Activated CD8-positive, alpha-beta memory T cell treated with anti-CD3 and anti-CD28 coated beads, Interleukin-2, amount 10 ng/mL, durations not matched to agents 7 days and 5 days (primary cell): ENCODE results near the gene PANX2. TPM values are rescaled to one million over a fixed set of nuclear protein-coding genes. Genes with fewer than 3 reads are reported as not detected.
A peak's percentile ranks its signal among the peaks of the same experiment; 100 is the strongest.

Experiments
- ATAC-seq: fragments of 150-1000 bp; cut with Tn5 transposase; one replicate; pipeline ENCODE4 v1.10.0; 2021; ENCODE audit warnings: moderate library complexity
- CTCF ChIA-PET: fragments of 350-600 bp; sonication (Branson Sonifier 250); formaldehyde crosslinking; loops from one replicate; lab custom pipeline; 2021; ENCODE audit warnings: antibody characterized with exemption; lab: Charles Lee
- DNase-seq: peaks from one replicate; pipeline ENCODE4 v3.0.0-alpha.2; 2020
- H3K27ac Mint-ChIP-seq: one replicate; pipeline ENCODE4 v1.8.0; 2021; ENCODE audit warnings: mild to moderate bottlenecking, mixed read lengths
- H3K27me3 Mint-ChIP-seq: one replicate; pipeline ENCODE4 v1.8.0; 2021; ENCODE audit warnings: mixed read lengths
- H3K36me3 Mint-ChIP-seq: one replicate; pipeline ENCODE4 v1.8.0; 2021; ENCODE audit warnings: mild to moderate bottlenecking, mixed read lengths
- H3K4me1 Mint-ChIP-seq: one replicate; pipeline ENCODE4 v1.8.0; 2021; ENCODE audit warnings: mixed read lengths
- H3K4me3 Mint-ChIP-seq: one replicate; pipeline ENCODE4 v1.8.0; 2021; ENCODE audit warnings: mild to moderate bottlenecking, moderate library complexity, mixed read lengths
- H3K9me3 Mint-ChIP-seq: one replicate; pipeline ENCODE4 v1.8.0; 2022; ENCODE audit warnings: low read depth, mixed read lengths
- total RNA-seq, 2 experiments: library from RNA; stranded (reverse); gene quantifications; one replicate each; pipeline ENCODE4 v1.2.3, GENCODE V29; 2021

The PANX2 gene
- total RNA-seq, 2 experiments from 2014 or later, result 1.3 to 1.8 TPM

GRCh38 chr22:50169181-50169759, 1.3 kb upstream of the PANX2 start:
- CTCF ChIA-PET, result no interaction called here
- DNase-seq, result no peak

GRCh38 chr22:50169774-50170341, 673 bp upstream of the PANX2 start:
- no peak overlapping the region for H3K27ac Mint-ChIP-seq

More at GRCh38 chr22:50169181-50169759, 1.3 kb upstream of the PANX2 start:
- Mint-ChIP-seq H3K36me3 (no peaks in the 10 kb centered on the region), H3K4me1 (peaks cover 2% of the 10 kb centered on the region), H3K27ac (peak overlapping the region; percentile 33), H3K4me3 (peak overlapping the region; percentile 39), H3K9me3 (no peaks in the 10 kb centered on the region), H3K27me3 (peaks cover 24% of the 10 kb centered on the region)
- ATAC-seq, result no peak

GRCh38 chr22:50171319-50171964, 911 bp downstream of the PANX2 start:
- Mint-ChIP-seq H3K27me3 (peaks cover 23% of the 10 kb centered on the region), H3K36me3 (no peaks in the 10 kb centered on the region), H3K4me3 (peak overlapping the region; percentile 60), H3K9me3 (no peaks in the 10 kb centered on the region), H3K4me1 (peaks cover 2% of the 10 kb centered on the region), H3K27ac (peak overlapping the region; percentile 36)
- ATAC-seq (no peak), DNase-seq (no peak)
- CTCF ChIA-PET, result interaction anchor here (0.6 to 1.7 kb wide), 4 partner anchors 13 to 327 kb away, joined by 3 to 5 read pairs (median 4); no protein-coding TSS in a partner anchor

More at GRCh38 chr22:50169774-50170341, 673 bp upstream of the PANX2 start:
- H3K4me1 Mint-ChIP-seq, result peaks cover 2% of the 10 kb centered on the region
- no peaks in the 10 kb centered on the region for H3K36me3 Mint-ChIP-seq
- peaks cover 23% of the 10 kb centered on the region for H3K27me3 Mint-ChIP-seq
- H3K4me3 Mint-ChIP-seq, result peak overlapping the region; percentile 59
- CTCF ChIA-PET, result no interaction called here
- DNase-seq (peak; percentile 70), ATAC-seq (peak; percentile 76)
- H3K9me3 Mint-ChIP-seq, result no peaks in the 10 kb centered on the region

- DNase-seq, result no peak
- H3K27me3 Mint-ChIP-seq, result peaks cover 23% of the 10 kb centered on the region
- H3K27ac Mint-ChIP-seq, result no peak overlapping the region
- CTCF ChIA-PET, result interaction anchor here (1.7 kb wide), 1 partner anchor 13 kb away, joined by 5 read pairs; no protein-coding TSS in a partner anchor
- H3K36me3 Mint-ChIP-seq, result no peaks in the 10 kb centered on the region
- peaks cover 2% of the 10 kb centered on the region for H3K4me1 Mint-ChIP-seq
- ATAC-seq, result no peak
- H3K9me3 Mint-ChIP-seq, result no peaks in the 10 kb centered on the region
- H3K4me3 Mint-ChIP-seq, result no peak overlapping the region
Observed at GRCh38 chr22:50171965-50172421, 1.5 kb downstream of the PANX2 start.

- Mint-ChIP-seq H3K27me3 (peaks cover 13% of the 10 kb centered on the region), H3K4me1 (peaks cover 2% of the 10 kb centered on the region), H3K9me3 (no peaks in the 10 kb centered on the region), H3K36me3 (no peaks in the 10 kb centered on the region), H3K27ac (no peak overlapping the region), H3K4me3 (no peak overlapping the region)
- DNase-seq (no peak), ATAC-seq (no peak)
- CTCF ChIA-PET, result interaction anchor here (0.7 kb wide), 1 partner anchor 15 kb away, joined by 4 read pairs; no protein-coding TSS in a partner anchor
Observed at GRCh38 chr22:50173311-50173982, 2.9 kb downstream of the PANX2 start.

GRCh38 chr22:50173983-50174355, 3.4 kb downstream of the PANX2 start:
- H3K36me3 Mint-ChIP-seq, result no peaks in the 10 kb centered on the region
- H3K9me3 Mint-ChIP-seq, result no peaks in the 10 kb centered on the region
- DNase-seq (no peak), ATAC-seq (no peak)
- CTCF ChIA-PET, result no interaction called here
- no peak overlapping the region for H3K4me3 Mint-ChIP-seq
- H3K27ac Mint-ChIP-seq, result no peak overlapping the region
- peaks cover 2% of the 10 kb centered on the region for H3K4me1 Mint-ChIP-seq
- H3K27me3 Mint-ChIP-seq, result peaks cover 9% of the 10 kb centered on the region

- DNase-seq (no peak), ATAC-seq (no peak)
- CTCF ChIA-PET, result interaction anchor here (0.6 to 1.1 kb wide), 2 partner anchors 34 to 446 kb away, joined by 3 to 5 read pairs; no protein-coding TSS in a partner anchor
- no peaks in the 10 kb centered on the region for H3K36me3 Mint-ChIP-seq
- no peak overlapping the region for H3K27ac Mint-ChIP-seq
- H3K9me3 Mint-ChIP-seq, result no peaks in the 10 kb centered on the region
- peaks cover 3% of the 10 kb centered on the region for H3K4me1 Mint-ChIP-seq
- peaks cover 4% of the 10 kb centered on the region for H3K27me3 Mint-ChIP-seq
- no peak overlapping the region for H3K4me3 Mint-ChIP-seq
Observed at GRCh38 chr22:50174382-50175190, 4.1 kb downstream of the PANX2 start.

- H3K27ac Mint-ChIP-seq, result no peak overlapping the region
- H3K9me3 Mint-ChIP-seq, result no peaks in the 10 kb centered on the region
- no peak for DNase-seq
- H3K4me3 Mint-ChIP-seq, result no peak overlapping the region
- H3K36me3 Mint-ChIP-seq, result no peaks in the 10 kb centered on the region
- CTCF ChIA-PET, result interaction anchor here (0.6 to 1.1 kb wide), 2 partner anchors 34 to 445 kb away, joined by 3 to 5 read pairs; no protein-coding TSS in a partner anchor
- peaks cover 4% of the 10 kb centered on the region for H3K27me3 Mint-ChIP-seq
- no peak for ATAC-seq
- H3K4me1 Mint-ChIP-seq, result peaks cover 7% of the 10 kb centered on the region
Observed at GRCh38 chr22:50175191-50175461, 4.6 kb downstream of the PANX2 start.

DNA sequence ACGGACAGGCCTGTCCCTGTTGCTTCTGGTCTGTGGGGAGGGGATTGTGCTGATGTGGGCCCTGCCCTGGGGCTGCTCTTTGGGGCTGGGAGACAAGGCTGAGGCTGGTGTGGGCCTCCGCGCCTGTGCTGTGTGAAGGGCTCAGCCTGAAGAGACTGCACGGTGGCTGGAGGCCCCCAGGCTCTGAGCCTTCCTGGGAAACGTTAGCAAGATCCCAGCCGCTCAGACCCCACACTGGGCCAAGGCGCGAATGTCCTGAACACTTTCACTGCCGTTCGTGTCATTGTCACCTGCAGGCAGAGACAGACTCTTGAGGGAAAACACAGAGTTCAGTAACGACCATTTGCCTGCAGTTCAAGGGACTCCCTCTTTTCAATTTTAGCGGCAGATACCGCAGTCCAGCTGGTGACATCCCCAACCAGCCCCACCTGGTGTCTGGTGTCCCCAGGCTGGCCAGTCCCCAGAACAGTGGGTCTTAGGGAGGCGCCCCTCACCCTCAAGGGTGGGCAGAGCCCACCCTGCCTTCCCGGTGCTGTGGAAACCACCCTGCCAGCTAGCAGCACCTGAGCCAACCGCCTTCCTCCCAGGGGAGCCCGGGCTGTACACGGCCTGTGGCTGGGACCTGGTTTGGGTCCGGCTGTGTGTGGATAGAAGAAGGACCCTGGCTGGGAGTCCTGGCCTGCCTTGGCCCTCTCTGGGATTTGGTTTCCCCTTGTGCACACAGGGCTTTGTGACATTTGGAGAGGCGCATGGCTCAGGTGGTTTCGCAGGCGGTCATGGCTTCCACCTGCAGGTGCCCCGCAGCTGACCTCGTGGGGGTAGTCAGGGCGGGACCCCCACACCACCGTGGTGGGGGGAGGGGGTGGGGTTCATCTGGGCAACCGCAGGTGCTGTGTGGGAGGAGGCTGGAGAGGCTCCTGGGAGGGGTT, 5.7 kb downstream of the PANX2 start:
- Mint-ChIP-seq H3K36me3 (no peaks in the 10 kb centered on the region), H3K4me3 (no peak overlapping the region), H3K27me3 (peaks cover 2% of the 10 kb centered on the region), H3K27ac (no peak overlapping the region), H3K4me1 (peaks cover 8% of the 10 kb centered on the region), H3K9me3 (no peaks in the 10 kb centered on the region)
- CTCF ChIA-PET, result no interaction called here
- ATAC-seq (no peak), DNase-seq (no peak)

GRCh38 chr22:50176850-50177536, 6.5 kb downstream of the PANX2 start:
- CTCF ChIA-PET, result no interaction called here
- no peak for ATAC-seq

GRCh38 chr22:50177537-50178470, 7.3 kb downstream of the PANX2 start:
- CTCF ChIA-PET, result no interaction called here
- H3K27ac Mint-ChIP-seq, result no peak overlapping the region
- no peak for ATAC-seq

More at GRCh38 chr22:50176850-50177536, 6.5 kb downstream of the PANX2 start:
- H3K36me3 Mint-ChIP-seq, result no peaks in the 10 kb centered on the region
- no peaks in the 10 kb centered on the region for H3K9me3 Mint-ChIP-seq
- H3K4me1 Mint-ChIP-seq, result peaks cover 8% of the 10 kb centered on the region
- no peaks in the 10 kb centered on the region for H3K27me3 Mint-ChIP-seq
- no peak overlapping the region for H3K4me3 Mint-ChIP-seq
- H3K27ac Mint-ChIP-seq, result no peak overlapping the region
- no peak for DNase-seq

More at GRCh38 chr22:50177537-50178470, 7.3 kb downstream of the PANX2 start:
- H3K4me3 Mint-ChIP-seq, result no peak overlapping the region
- H3K4me1 Mint-ChIP-seq, result peaks cover 8% of the 10 kb centered on the region
- H3K9me3 Mint-ChIP-seq, result no peaks in the 10 kb centered on the region
- H3K27me3 Mint-ChIP-seq, result no peaks in the 10 kb centered on the region
- no peak for DNase-seq
- H3K36me3 Mint-ChIP-seq, result no peaks in the 10 kb centered on the region
